HCT116 (cell line): ENCODE data around the gene EHF.

Experiments
- CBX3 ChIP-seq: IDR thresholded peaks from 2 replicates; pipeline ENCODE4 v1.6.1; 2012; ENCODE audit warnings: low read depth
- CEBPB ChIP-seq: IDR thresholded peaks from 2 replicates; pipeline ENCODE4 v1.6.1; 2012; ENCODE audit warnings: low read depth
- EZH2 ChIP-seq: fragments of 200-600 bp; sonication (generic); IDR thresholded peaks from 2 replicates; pipeline ENCODE4 v1.6.1; 2017; ENCODE audit warnings: antibody characterized with exemption, mixed run types
- EZH2phosphoT487 ChIP-seq: fragments of 200-600 bp; IDR thresholded peaks from 2 replicates; pipeline ENCODE4 v1.6.1; 2018; ENCODE audit warnings: antibody characterized with exemption, borderline replicate concordance
- POLR2A ChIP-seq: IDR thresholded peaks from 2 replicates; pipeline ENCODE4 v1.7.0; 2011; ENCODE audit warnings: borderline replicate concordance; ENCODE audit not compliant: insufficient read depth, insufficient read length; ENCODE audit errors: extremely low read depth
- POLR2AphosphoS5 ChIP-seq: IDR thresholded peaks from 2 replicates; pipeline ENCODE4 v1.6.1; 2011; ENCODE audit warnings: mild to moderate bottlenecking, low read depth, low read length, moderate library complexity
- RAD21 ChIP-seq: IDR thresholded peaks from 2 replicates; pipeline ENCODE4 v1.6.1; 2012; ENCODE audit warnings: low read depth, mild to moderate bottlenecking
- SIN3A ChIP-seq: IDR thresholded peaks from 2 replicates; pipeline ENCODE4 v1.6.1; 2012; ENCODE audit warnings: low read depth
- YY1 ChIP-seq: IDR thresholded peaks from 2 replicates; pipeline ENCODE4 v1.6.1; 2011; ENCODE audit warnings: low read length, low read depth, moderate library complexity, mild to moderate bottlenecking; ENCODE audit not compliant: insufficient replicate concordance; ENCODE audit errors: extremely low read depth
- ZNF274 ChIP-seq: fragments of 200-500 bp; sonication (Bioruptor generic); IDR thresholded peaks from 2 replicates; pipeline ENCODE4 v1.6.1; 2014; ENCODE audit warnings: mild to moderate bottlenecking, low read depth, low read length, inconsistent platforms
- TF ChIP-seq, protein P1 (sequence below), 3 experiments: fragments of 200-600 bp in 1 of 3; sonication (generic) in 1 of 3; IDR thresholded peaks in 2 of 3; conservative IDR thresholded peaks in 1 of 3; 2 replicates each; pipeline ENCODE4 v1.5.1; 2012 to 2017; ENCODE audit warnings: low read depth in 2 of 3, low read length in 2 of 3, antibody characterized with exemption in 1 of 3, borderline replicate concordance in 1 of 3, control low read depth in 1 of 3, mild to moderate bottlenecking in 1 of 3, mixed read lengths in 1 of 3, mixed run types in 1 of 3, moderate library complexity in 1 of 3; ENCODE audit not compliant: insufficient read depth in 1 of 3
- TF ChIP-seq, protein P2 (sequence below): IDR thresholded peaks from 2 replicates; pipeline ENCODE4 v1.6.1; 2012

DNA sequence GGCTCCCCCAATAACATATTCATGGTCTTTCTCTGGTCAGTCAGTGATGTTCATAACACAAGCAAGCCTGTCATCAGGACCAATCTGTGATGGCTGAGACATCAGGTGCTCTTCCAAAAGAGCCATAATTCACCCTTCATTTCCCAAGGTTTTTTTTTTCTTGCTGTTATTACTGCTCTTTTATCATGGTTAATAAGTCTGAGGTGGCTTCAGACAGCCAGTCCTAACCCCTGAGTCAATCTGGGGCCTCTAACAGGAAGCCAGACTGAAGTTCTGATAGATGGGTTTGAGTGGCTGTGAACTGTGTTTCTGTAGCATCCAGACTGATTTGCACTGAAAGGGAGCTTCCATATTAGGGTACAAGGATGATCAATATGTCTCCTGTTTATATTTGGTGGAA lies 8.8 kb downstream of the EHF start:
- TF ChIP-seq POLR2AphosphoS5 = no peak
- TF ChIP-seq POLR2A = no peak
- TF ChIP-seq SIN3A = no peak
- TF ChIP-seq, protein P1, sequence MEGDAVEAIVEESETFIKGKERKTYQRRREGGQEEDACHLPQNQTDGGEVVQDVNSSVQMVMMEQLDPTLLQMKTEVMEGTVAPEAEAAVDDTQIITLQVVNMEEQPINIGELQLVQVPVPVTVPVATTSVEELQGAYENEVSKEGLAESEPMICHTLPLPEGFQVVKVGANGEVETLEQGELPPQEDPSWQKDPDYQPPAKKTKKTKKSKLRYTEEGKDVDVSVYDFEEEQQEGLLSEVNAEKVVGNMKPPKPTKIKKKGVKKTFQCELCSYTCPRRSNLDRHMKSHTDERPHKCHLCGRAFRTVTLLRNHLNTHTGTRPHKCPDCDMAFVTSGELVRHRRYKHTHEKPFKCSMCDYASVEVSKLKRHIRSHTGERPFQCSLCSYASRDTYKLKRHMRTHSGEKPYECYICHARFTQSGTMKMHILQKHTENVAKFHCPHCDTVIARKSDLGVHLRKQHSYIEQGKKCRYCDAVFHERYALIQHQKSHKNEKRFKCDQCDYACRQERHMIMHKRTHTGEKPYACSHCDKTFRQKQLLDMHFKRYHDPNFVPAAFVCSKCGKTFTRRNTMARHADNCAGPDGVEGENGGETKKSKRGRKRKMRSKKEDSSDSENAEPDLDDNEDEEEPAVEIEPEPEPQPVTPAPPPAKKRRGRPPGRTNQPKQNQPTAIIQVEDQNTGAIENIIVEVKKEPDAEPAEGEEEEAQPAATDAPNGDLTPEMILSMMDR (IDR thresholded peaks at IDR 0.05 in 2 of 3, conservative IDR thresholded peaks at IDR 0.05 in 1 of 3; ENCODE audit: borderline replicate concordance in 1 of 3, insufficient read depth in 1 of 3, low read depth in 2 of 3, low read length in 2 of 3) = no peak
- no peak for TF ChIP-seq RAD21
- TF ChIP-seq EZH2 = no peak
- TF ChIP-seq, protein P2, sequence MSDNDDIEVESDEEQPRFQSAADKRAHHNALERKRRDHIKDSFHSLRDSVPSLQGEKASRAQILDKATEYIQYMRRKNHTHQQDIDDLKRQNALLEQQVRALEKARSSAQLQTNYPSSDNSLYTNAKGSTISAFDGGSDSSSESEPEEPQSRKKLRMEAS = no peak
- no peak for TF ChIP-seq EZH2phosphoT487
- no peak for TF ChIP-seq CEBPB
- no peak for TF ChIP-seq YY1
- no peak for TF ChIP-seq ZNF274
- TF ChIP-seq CBX3 = no peak
